GM12892 (cell line): ENCODE data around the gene EAF1.
"Not testable (repeated sequence)": the region's sequence is repeated elsewhere in the genome, so short reads cannot be mapped to it uniquely, and the experiment has no call there.

ENCODE experiments used
- POLR2A ChIP-seq: IDR thresholded peaks from 2 replicates; pipeline ENCODE4 v1.6.1; 2011; ENCODE audit warnings: low read depth, low read length, control low read depth
- POLR2AphosphoS5 ChIP-seq: IDR thresholded peaks from 2 replicates; pipeline ENCODE4 v1.6.1; 2011; ENCODE audit warnings: low read depth, low read length, control low read depth
- TAF1 ChIP-seq: IDR thresholded peaks from 2 replicates; pipeline ENCODE4 v1.6.1; 2011; ENCODE audit warnings: low read depth, mild to moderate bottlenecking, control low read depth, low read length, borderline replicate concordance

DNA sequence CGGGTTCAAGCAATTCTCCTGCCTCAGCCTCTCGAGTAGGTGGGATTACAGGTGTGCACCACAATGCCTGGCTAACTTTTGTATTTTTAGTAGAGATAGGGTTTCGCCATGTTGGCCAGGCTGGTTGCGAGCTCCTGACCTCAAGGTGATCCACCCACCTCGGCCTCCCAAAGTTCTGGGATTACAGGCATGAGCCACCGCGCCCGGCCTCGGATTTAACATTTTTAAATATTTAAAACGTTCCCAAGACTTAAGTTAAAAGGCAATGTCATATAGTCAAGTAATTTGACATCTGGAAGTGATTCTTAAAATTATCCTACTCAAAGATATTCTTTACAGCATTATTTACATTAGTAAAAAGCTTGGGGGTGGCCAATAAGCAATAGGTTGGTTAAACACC lies 29.5 kb downstream of the EAF1 start:
- not testable (repeated sequence) for TF ChIP-seq TAF1, POLR2A, POLR2AphosphoS5
